Endodermal cell (in vitro differentiated cells): ENCODE data around the gene NHERF1. TPM values are rescaled to one million over a fixed set of nuclear protein-coding genes. Genes with fewer than 3 reads are reported as not detected.

ENCODE experiments used
- DNase-seq: peaks from one replicate; pipeline ENCODE4 v3.0.0-alpha.2; 2017
- H3K27ac ChIP-seq: 2 replicates; pipeline ENCODE4 v1.5.1; 2013; ENCODE audit warnings: mild to moderate bottlenecking, low read depth, low read length, moderate library complexity
- H3K27me3 ChIP-seq: 2 replicates; pipeline ENCODE4 v1.6.1; 2013; ENCODE audit warnings: mild to moderate bottlenecking, low read length, moderate library complexity; ENCODE audit not compliant: insufficient read depth, control insufficient read depth, poor library complexity, severe bottlenecking
- H3K36me3 ChIP-seq: 2 replicates; pipeline ENCODE4 v1.7.0; 2013; ENCODE audit warnings: mild to moderate bottlenecking, low read length, moderate library complexity; ENCODE audit not compliant: control insufficient read depth, insufficient read depth
- H3K4me1 ChIP-seq: one replicate; pipeline ENCODE4 v1.7.0; 2013; ENCODE audit warnings: low read length; ENCODE audit not compliant: control insufficient read depth, insufficient read depth
- H3K4me3 ChIP-seq: 2 replicates; pipeline ENCODE4 v1.5.1; 2013; ENCODE audit warnings: mild to moderate bottlenecking, low read length, moderate library complexity
- H3K9ac ChIP-seq: 2 replicates; pipeline ENCODE4 v1.6.1; 2013; ENCODE audit warnings: mild to moderate bottlenecking, low read length, moderate library complexity; ENCODE audit not compliant: poor library complexity, severe bottlenecking; ENCODE audit errors: extremely low read depth
- H3K9me3 ChIP-seq: 2 replicates; pipeline ENCODE4 v1.6.1; 2013; ENCODE audit warnings: mild to moderate bottlenecking, low read length, moderate library complexity; ENCODE audit not compliant: control insufficient read depth
- H3K27ac Mint-ChIP-seq: 2 replicates; pipeline ENCODE4 v1.8.0; 2020; ENCODE audit warnings: mixed read lengths
- H3K27me3 Mint-ChIP-seq: 2 replicates; pipeline ENCODE4 v1.8.0; 2021; ENCODE audit warnings: mild to moderate bottlenecking, mixed read lengths; ENCODE audit not compliant: insufficient read depth
- H3K36me3 Mint-ChIP-seq: 2 replicates; pipeline ENCODE4 v1.8.0; 2020; ENCODE audit warnings: low read depth, mixed read lengths
- H3K4me1 Mint-ChIP-seq: 2 replicates; pipeline ENCODE4 v1.8.0; 2020; ENCODE audit warnings: mixed read lengths
- H3K4me3 Mint-ChIP-seq: 2 replicates; pipeline ENCODE4 v1.8.0; 2020; ENCODE audit warnings: mild to moderate bottlenecking, moderate library complexity, mixed read lengths
- H3K9me3 Mint-ChIP-seq: 2 replicates; pipeline ENCODE4 v1.8.0; 2020; ENCODE audit warnings: mild to moderate bottlenecking, mixed read lengths
- CTCF ChIP-seq: fragments of 200-600 bp; sonication (generic); conservative IDR thresholded peaks from 2 replicates; pipeline ENCODE4 v1.5.0; 2021; ENCODE audit warnings: antibody characterized with exemption, mild to moderate bottlenecking
- WGBS, 2 experiments: methylation state at CpG; one replicate each; pipeline versions ENCODE4 v1.1.5 to v1.1.7; 2013; ENCODE audit warnings: missing lambda C conversion rate in 2 of 2, mixed read lengths in 1 of 2; ENCODE audit not compliant: insufficient coverage in 1 of 2, insufficient read length in 1 of 2; 5-methylcytosine and 5-hydroxymethylcytosine counted together
- total RNA-seq, 2 donors: library from RNA; stranded (reverse); fragmentation: NEBNext Ultra II Directional in 1 of 2; extraction: Animal tissue kit (Norgen Biotek cat#: 25700) in 1 of 2; gene quantifications; 2 replicates in 1 of 2; 3 replicates in 1 of 2; pipeline ENCODE4 v1.2.1, GENCODE V29; 2021

Gene NHERF1
- total RNA-seq, 2 donors from 2014 or later: 116 to 138 TPM

DNA sequence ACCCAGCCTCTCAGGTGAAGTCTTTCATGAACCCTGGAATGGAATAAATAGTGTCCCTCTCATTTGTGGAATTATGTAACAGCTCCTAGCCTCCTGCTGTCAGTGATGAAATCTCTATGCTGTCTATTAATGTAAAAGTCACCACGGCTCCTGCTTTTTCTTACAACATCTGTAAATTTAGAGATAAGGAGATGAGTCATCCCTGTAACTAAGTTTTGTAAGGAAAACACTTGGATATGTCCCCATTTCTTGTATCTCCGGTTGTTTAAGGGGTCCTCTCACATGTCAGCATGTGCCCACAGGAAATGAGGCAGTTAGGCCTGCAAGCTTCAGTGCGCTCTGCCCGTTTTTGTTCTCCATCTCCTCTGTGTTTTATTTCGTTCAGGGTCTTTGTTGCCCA lies 30.5 kb downstream of the NHERF1 start:
- DNase-seq: no peak
- no peaks in the 10 kb centered on the region for H3K27me3 ChIP-seq
- Mint-ChIP-seq H3K4me1 (peaks cover 14% of the 10 kb centered on the region), H3K27ac (no peak overlapping the region), H3K27me3 (no peaks in the 10 kb centered on the region), H3K4me3 (no peak overlapping the region), H3K36me3 (peaks cover 25% of the 10 kb centered on the region), H3K9me3 (no peaks in the 10 kb centered on the region)
- H3K4me1 ChIP-seq: peaks cover 5% of the 10 kb centered on the region
- WGBS, 2 experiments: 83 to 89% methylated on average over 5 of the region's 5 CpGs
- peaks cover 40% of the 10 kb centered on the region for H3K36me3 ChIP-seq
- H3K9me3 ChIP-seq: no peaks in the 10 kb centered on the region
- no peak for TF ChIP-seq CTCF
- no peak overlapping the region for H3K9ac ChIP-seq
- no peak overlapping the region for H3K4me3 ChIP-seq
- no peak overlapping the region for H3K27ac ChIP-seq

DNA sequence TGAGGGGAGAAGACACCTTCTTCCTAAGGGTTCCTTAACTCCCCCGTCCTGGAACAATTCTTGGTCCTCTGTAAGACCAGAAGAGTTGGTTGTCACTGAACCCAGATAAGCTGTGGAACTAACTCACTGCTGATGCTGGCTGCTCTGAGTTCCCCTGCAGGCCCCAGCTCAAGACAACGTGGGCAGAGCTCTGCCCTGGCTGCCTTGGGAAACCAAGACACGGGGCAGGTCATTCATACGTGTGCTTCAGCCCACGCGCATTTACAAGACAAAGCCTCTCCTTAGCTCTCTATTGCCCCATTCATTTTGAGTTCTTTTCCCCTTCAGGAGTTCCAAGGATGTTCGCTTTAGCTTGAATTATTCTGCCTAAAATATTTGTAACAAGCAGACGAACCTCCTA lies 31.1 kb downstream of the NHERF1 start:
- DNase-seq: no peak
- H3K36me3 ChIP-seq: peaks cover 43% of the 10 kb centered on the region
- Mint-ChIP-seq H3K27ac (no peak overlapping the region), H3K4me1 (peaks cover 14% of the 10 kb centered on the region), H3K36me3 (peaks cover 23% of the 10 kb centered on the region), H3K4me3 (no peak overlapping the region), H3K9me3 (no peaks in the 10 kb centered on the region), H3K27me3 (no peaks in the 10 kb centered on the region)
- no peak overlapping the region for H3K27ac ChIP-seq
- no peak for TF ChIP-seq CTCF
- H3K4me3 ChIP-seq: no peak overlapping the region
- H3K27me3 ChIP-seq: no peaks in the 10 kb centered on the region
- H3K9me3 ChIP-seq: no peaks in the 10 kb centered on the region
- peaks cover 5% of the 10 kb centered on the region for H3K4me1 ChIP-seq
- WGBS, 2 experiments: 89 to 94% methylated on average over 5 to 8 of the region's 8 CpGs
- H3K9ac ChIP-seq: no peak overlapping the region

GRCh38 chr17:74779948-74780400 lies 31.5 kb downstream of the NHERF1 start:
- Histone ChIP-seq H3K4me3 (no peak overlapping the region), H3K27me3 (no peaks in the 10 kb centered on the region), H3K4me1 (peaks cover 5% of the 10 kb centered on the region), H3K9me3 (no peaks in the 10 kb centered on the region), H3K36me3 (peaks cover 43% of the 10 kb centered on the region), H3K9ac (no peak overlapping the region), H3K27ac (no peak overlapping the region)
- DNase-seq: no peak
- Mint-ChIP-seq H3K4me3 (no peak overlapping the region), H3K9me3 (no peaks in the 10 kb centered on the region), H3K27ac (no peak overlapping the region), H3K27me3 (no peaks in the 10 kb centered on the region), H3K36me3 (peaks cover 26% of the 10 kb centered on the region), H3K4me1 (peaks cover 14% of the 10 kb centered on the region)
- TF ChIP-seq CTCF: no peak
- 89% methylated on average over 7 to 11 of the region's 11 CpGs for WGBS, 2 experiments
